ENCODE measurements around the gene ZNF740. TPM values are rescaled to one million over a fixed set of nuclear protein-coding genes. Genes with fewer than 3 reads are reported as not detected.

ZNF740 gene
- total and polyA plus RNA-seq, 10 of the 15 experiments (the other 5 are each of a cell fraction or from before 2014, with no cell fraction given), result 1.4 to 33.6 (median 11.3) TPM

GRCh38 chr12:53215497-53215896 is 35.0 kb downstream of the ZNF740 start:
- ATAC-seq (no peak), DNase-seq (ENCODE audit: low read depth, low spot score) (no peak), FAIRE-seq (no peak)
- CTCF ChIA-PET, result interaction anchor here (0.8 to 15.7 kb wide), 16 partner anchors 9 to 149 kb away, joined by 3 to 315 read pairs (median 10); partner anchors contain the start of genes AAAS, ESPL1, MYG1 and PFDN5
- no peak overlapping the region for H3K4me3 ChIP-seq
- H3K36me3 ChIP-seq (ENCODE audit: control insufficient read depth in 2 of 2, insufficient read depth in 2 of 2, low read length in 1 of 2), result peaks cover 6 to 23% of the 10 kb centered on the region in 2 experiments
- H3K9me3 ChIP-seq (replicated peaks; ENCODE audit: control insufficient read depth, insufficient read depth, low read length), result no peaks in the 10 kb centered on the region
- POLR2A ChIA-PET, result interaction anchor here (0.7 to 1.5 kb wide), 3 partner anchors 8 to 42 kb away, joined by 3 to 5 read pairs (median 3); no protein-coding TSS in a partner anchor
- H3K79me2 ChIP-seq (ENCODE audit: control insufficient read depth, insufficient read depth, low read length), result peaks cover 4% of the 10 kb centered on the region; the same call in 1 of the 2 replicates
- intact Hi-C loops (cut with micrococcal nuclease; ENCODE audit: unreplicated experiment), result no loop called here
- peaks cover 13% of the 10 kb centered on the region for H3K4me1 ChIP-seq (ENCODE audit: control insufficient read depth, insufficient read depth, low read length)
- TF ChIP-seq POLR2A (IDR thresholded peaks at IDR 0.05; ENCODE audit: low read depth, low read length) (no peak), SMC3 (IDR thresholded peaks at IDR 0.05; ENCODE audit: borderline replicate concordance, low read length) (no peak), NR2C1 (IDR thresholded peaks at IDR 0.05) (no peak), ZBTB11 (CRISPR knock-in tag; IDR thresholded peaks at IDR 0.05) (no peak), SREBF1 (IDR thresholded peaks at IDR 0.05; ENCODE audit: low read length) (no peak), SIN3A (IDR thresholded peaks at IDR 0.05; ENCODE audit: low read depth, low read length) (no peak), RBBP5 (conservative IDR thresholded peaks at IDR 0.05) (no peak), PKNOX1 (IDR thresholded peaks at IDR 0.05) (no peak), NFIC (IDR thresholded peaks at IDR 0.05; ENCODE audit: low read depth, low read length) (no peak), ZNF24 (IDR thresholded peaks at IDR 0.05) (no peak), EED (IDR thresholded peaks at IDR 0.05; ENCODE audit: low read depth) (no peak), MTA2 (IDR thresholded peaks at IDR 0.05; ENCODE audit: low read depth) (no peak)
- BruUV-seq (replicated peaks), result no TSS peak
- no peaks in the 10 kb centered on the region for H3K27me3 ChIP-seq (replicated peaks in 1 of 2; ENCODE audit: control insufficient read depth in 2 of 2, insufficient read depth in 2 of 2, low read length in 1 of 2)
- no peak overlapping the region for H2AFZ ChIP-seq (ENCODE audit: control insufficient read depth, low read depth, low read length)
- H4K20me1 ChIP-seq (ENCODE audit: control insufficient read depth, insufficient read depth), result no peaks in the 10 kb centered on the region
- no peak overlapping the region for H3K4me2 ChIP-seq (ENCODE audit: control insufficient read depth, insufficient read depth)
- RAD21 ChIA-PET (ENCODE audit: unreplicated experiment), result interaction anchor here (1.1 to 11.1 kb wide), 9 partner anchors 23 to 150 kb away, joined by 4 to 146 read pairs (median 10); partner anchors contain the start of gene ESPL1
- WGBS (ENCODE audit: insufficient coverage, insufficient replicate concordance, low lambda C conversion rate, missing lambda C conversion rate), result 89% methylated on average over 8 of the region's 8 CpGs
- H3K27ac ChIP-seq (ENCODE audit: control insufficient read depth, insufficient read depth), result no peak overlapping the region
- in situ Hi-C loops (cut with MboI), result no loop called here
- H3K9ac ChIP-seq (ENCODE audit: control insufficient read depth, insufficient read depth, low read length), result no peak overlapping the region
- SMC1A ChIA-PET (ENCODE audit: uncharacterized antibody, unreplicated experiment), result interaction anchor here (1.0 to 16.4 kb wide), 15 partner anchors 8 to 150 kb away, joined by 3 to 155 read pairs (median 4); partner anchors contain the start of genes AAAS, ESPL1 and ITGB7

All from GM12878 (cell line).